K562 (cell line): ENCODE measurements around the gene SLC28A1.

ENCODE experiments used
- ARID3B ChIP-seq: fragments of 250-450 bp; sonication (Bioruptor Pico); IDR thresholded peaks from 2 replicates; pipeline ENCODE4 v1.4.0; 2020; ENCODE audit warnings: borderline replicate concordance
- DACH1 ChIP-seq: fragments of 450-650 bp; IDR thresholded peaks from 2 replicates; pipeline ENCODE4 v1.6.1; 2018; ENCODE audit not compliant: partially characterized antibody
- TAF1 ChIP-seq: IDR thresholded peaks from 2 replicates; pipeline ENCODE4 v1.6.1; 2011; ENCODE audit warnings: mild to moderate bottlenecking, low read length, moderate library complexity; ENCODE audit not compliant: insufficient read depth, control insufficient read depth, severe bottlenecking; ENCODE audit errors: extremely low read depth

- TF ChIP-seq ARID3B (CRISPR knock-in tag) = no peak
- TF ChIP-seq TAF1 = no peak
- TF ChIP-seq DACH1 = no peak
Observed at GRCh38 chr15:84917452-84917851, 33.0 kb downstream of the SLC28A1 start.
